GM19193 (cell line): ENCODE data around the gene DLGAP3.

Source experiments
- POLR2A ChIP-seq: IDR thresholded peaks from 4 replicates; pipeline ENCODE4 v1.6.1; 2011; ENCODE audit not compliant: insufficient read depth, insufficient read length; ENCODE audit errors: extremely low read depth

Gene DLGAP3

GRCh38 chr1:34827341-34827941, 102.0 kb downstream of the DLGAP3 start:
- no peak for TF ChIP-seq POLR2A

- TF ChIP-seq POLR2A, result no peak
Measured at GRCh38 chr1:34825455-34826091, 103.9 kb downstream of the DLGAP3 start.

- TF ChIP-seq POLR2A, result no peak
Measured at GRCh38 chr1:34824817-34825454, 104.5 kb downstream of the DLGAP3 start.

- no peak for TF ChIP-seq POLR2A
Measured at GRCh38 chr1:34822202-34822601, 107.2 kb downstream of the DLGAP3 start.

- TF ChIP-seq POLR2A, result no peak
Measured at GRCh38 chr1:34816778-34817177, 112.7 kb downstream of the DLGAP3 start.

- TF ChIP-seq POLR2A, result no peak
Measured at GRCh38 chr1:34816332-34816731, 113.1 kb downstream of the DLGAP3 start.
